ENCODE results near the gene MICU2. TPM values are rescaled to one million over a fixed set of nuclear protein-coding genes. Genes with fewer than 3 reads are reported as not detected.

MICU2 gene
- total RNA-seq, 1 donor from 2014 or later, result 41.6 TPM

DNA sequence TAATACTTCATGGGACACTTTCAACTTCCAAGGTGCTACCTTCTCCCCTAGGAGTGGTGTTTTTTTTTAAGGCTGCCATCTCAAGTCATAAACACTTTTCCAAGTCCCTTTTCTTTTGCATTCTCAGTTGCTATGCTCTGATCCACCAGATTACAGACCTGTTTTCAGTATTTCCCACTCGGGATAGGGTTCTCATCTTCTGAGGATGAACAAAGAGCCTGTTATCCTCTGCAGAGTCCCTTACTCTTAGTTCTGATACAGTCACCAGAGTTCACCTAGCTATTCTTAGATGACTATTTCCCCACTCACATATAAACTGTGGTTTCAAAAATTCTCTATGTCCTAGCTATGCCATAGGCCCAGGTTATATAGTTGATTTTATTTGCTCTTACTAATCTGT, 160.8 kb downstream of the MICU2 start:
- H3K9me3 Mint-ChIP-seq, result peaks cover 49% of the 10 kb centered on the region
- DNase-seq (ENCODE audit: low spot score in 2 of 2, unreplicated experiment in 2 of 2), result no peak
- H3K36me3 Mint-ChIP-seq, result peaks cover 52% of the 10 kb centered on the region
- no peaks in the 10 kb centered on the region for H3K27me3 Mint-ChIP-seq (ENCODE audit: low read depth)
- TF ChIP-seq, protein P1, sequence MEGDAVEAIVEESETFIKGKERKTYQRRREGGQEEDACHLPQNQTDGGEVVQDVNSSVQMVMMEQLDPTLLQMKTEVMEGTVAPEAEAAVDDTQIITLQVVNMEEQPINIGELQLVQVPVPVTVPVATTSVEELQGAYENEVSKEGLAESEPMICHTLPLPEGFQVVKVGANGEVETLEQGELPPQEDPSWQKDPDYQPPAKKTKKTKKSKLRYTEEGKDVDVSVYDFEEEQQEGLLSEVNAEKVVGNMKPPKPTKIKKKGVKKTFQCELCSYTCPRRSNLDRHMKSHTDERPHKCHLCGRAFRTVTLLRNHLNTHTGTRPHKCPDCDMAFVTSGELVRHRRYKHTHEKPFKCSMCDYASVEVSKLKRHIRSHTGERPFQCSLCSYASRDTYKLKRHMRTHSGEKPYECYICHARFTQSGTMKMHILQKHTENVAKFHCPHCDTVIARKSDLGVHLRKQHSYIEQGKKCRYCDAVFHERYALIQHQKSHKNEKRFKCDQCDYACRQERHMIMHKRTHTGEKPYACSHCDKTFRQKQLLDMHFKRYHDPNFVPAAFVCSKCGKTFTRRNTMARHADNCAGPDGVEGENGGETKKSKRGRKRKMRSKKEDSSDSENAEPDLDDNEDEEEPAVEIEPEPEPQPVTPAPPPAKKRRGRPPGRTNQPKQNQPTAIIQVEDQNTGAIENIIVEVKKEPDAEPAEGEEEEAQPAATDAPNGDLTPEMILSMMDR (IDR thresholded peaks at IDR 0.05; ENCODE audit: unreplicated experiment), result no peak
- no peak overlapping the region for H3K4me3 Mint-ChIP-seq
- H3K27ac Mint-ChIP-seq, result no peak overlapping the region
- no peaks in the 10 kb centered on the region for H3K4me1 Mint-ChIP-seq

Other genes starting within 250 kb of the MICU2 start
- gene ZDHHC20, start 144.9 kb downstream of the MICU2 start, total RNA-seq, result 60.7 to 66.8 TPM (median 64.6 TPM) in 3 replicates
- gene FGF9, start 66.9 kb upstream of the MICU2 start, total RNA-seq, result 17.3 to 20.9 TPM (median 17.8 TPM) in 3 replicates